ENCODE measurements around the gene TRMT61B. TPM values are rescaled to one million over a fixed set of nuclear protein-coding genes. Genes with fewer than 3 reads are reported as not detected.

Gene TRMT61B
- total and polyA plus RNA-seq, 2 donors (not counting 1 experiment from before 2014, with no cell fraction given): 13.5 to 14.4 TPM

GRCh38 chr2:28902584-28902983 lies 32.5 kb upstream of the TRMT61B start:
- no peak for TF ChIP-seq EZH2 (IDR thresholded peaks at IDR 0.05; ENCODE audit: low read length, missing control alignments)
- TF ChIP-seq, protein P1, sequence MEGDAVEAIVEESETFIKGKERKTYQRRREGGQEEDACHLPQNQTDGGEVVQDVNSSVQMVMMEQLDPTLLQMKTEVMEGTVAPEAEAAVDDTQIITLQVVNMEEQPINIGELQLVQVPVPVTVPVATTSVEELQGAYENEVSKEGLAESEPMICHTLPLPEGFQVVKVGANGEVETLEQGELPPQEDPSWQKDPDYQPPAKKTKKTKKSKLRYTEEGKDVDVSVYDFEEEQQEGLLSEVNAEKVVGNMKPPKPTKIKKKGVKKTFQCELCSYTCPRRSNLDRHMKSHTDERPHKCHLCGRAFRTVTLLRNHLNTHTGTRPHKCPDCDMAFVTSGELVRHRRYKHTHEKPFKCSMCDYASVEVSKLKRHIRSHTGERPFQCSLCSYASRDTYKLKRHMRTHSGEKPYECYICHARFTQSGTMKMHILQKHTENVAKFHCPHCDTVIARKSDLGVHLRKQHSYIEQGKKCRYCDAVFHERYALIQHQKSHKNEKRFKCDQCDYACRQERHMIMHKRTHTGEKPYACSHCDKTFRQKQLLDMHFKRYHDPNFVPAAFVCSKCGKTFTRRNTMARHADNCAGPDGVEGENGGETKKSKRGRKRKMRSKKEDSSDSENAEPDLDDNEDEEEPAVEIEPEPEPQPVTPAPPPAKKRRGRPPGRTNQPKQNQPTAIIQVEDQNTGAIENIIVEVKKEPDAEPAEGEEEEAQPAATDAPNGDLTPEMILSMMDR (conservative IDR thresholded peaks at IDR 0.05 in 1 of 2, IDR thresholded peaks at IDR 0.05 in 1 of 2; ENCODE audit: low read depth in 1 of 2, low read length in 2 of 2): no peak
- Histone ChIP-seq H3K27ac (ENCODE audit: insufficient read depth, low read length) (no peak overlapping the region), H3K4me1 (ENCODE audit: control insufficient read depth, extremely low read depth, insufficient read depth, low read length) (peaks cover 2% of the 10 kb centered on the region), H3K36me3 (ENCODE audit: control insufficient read depth, insufficient read depth, low read length) (peaks cover 10% of the 10 kb centered on the region), H3K79me2 (ENCODE audit: control insufficient read depth, insufficient read depth, low read length) (peaks cover 89% of the 10 kb centered on the region), H2AFZ (ENCODE audit: low read length) (no peak overlapping the region), H4K20me1 (ENCODE audit: control insufficient read depth, extremely low read depth, insufficient read depth, low read length) (peaks cover 7% of the 10 kb centered on the region), H3K9me3 (ENCODE audit: control insufficient read depth, insufficient read depth, low read depth, low read length) (no peaks in the 10 kb centered on the region), H3K4me2 (ENCODE audit: extremely low read depth, insufficient read depth, low read length) (no peak overlapping the region), H3K27me3 (ENCODE audit: control insufficient read depth, insufficient read depth, low read length) (no peaks in the 10 kb centered on the region), H3K9ac (ENCODE audit: insufficient read depth, low read length) (no peak overlapping the region), H3K4me3 (replicated peaks in 1 of 4; ENCODE audit: control extremely low read depth in 1 of 4, insufficient read depth in 1 of 4, low read depth in 3 of 4, low read length in 4 of 4) (no peak overlapping the region)
- no peak for DNase-seq (ENCODE audit: low read depth in 2 of 2)

DNA sequence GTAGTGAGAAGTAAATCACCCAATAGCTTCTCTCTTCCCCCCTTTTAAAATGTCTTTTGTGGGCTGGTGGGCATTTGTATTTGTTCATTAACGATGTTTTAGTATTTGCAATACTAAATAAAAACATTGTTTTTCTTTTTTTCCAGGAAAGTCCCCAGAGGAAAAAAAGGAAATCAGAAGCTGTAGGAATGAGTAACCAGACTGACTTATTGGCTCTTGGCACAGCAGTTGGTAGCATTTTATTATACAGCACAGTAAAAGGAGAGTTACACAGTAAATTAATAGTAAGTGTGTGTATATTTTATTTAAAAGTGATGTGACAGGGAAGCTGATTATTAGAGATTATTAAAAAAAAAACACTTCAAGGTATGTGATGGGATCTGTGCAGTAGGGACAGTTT lies 31.7 kb upstream of the TRMT61B start:
- TF ChIP-seq, protein P1 (conservative IDR thresholded peaks at IDR 0.05 in 1 of 2, IDR thresholded peaks at IDR 0.05 in 1 of 2; ENCODE audit: low read depth in 1 of 2, low read length in 2 of 2): no peak
- no peak for TF ChIP-seq EZH2 (IDR thresholded peaks at IDR 0.05; ENCODE audit: low read length, missing control alignments)
- H3K79me2 ChIP-seq (ENCODE audit: control insufficient read depth, insufficient read depth, low read length): peaks cover 94% of the 10 kb centered on the region
- no peak for DNase-seq (ENCODE audit: low read depth in 2 of 2)
- H3K4me2 ChIP-seq (ENCODE audit: extremely low read depth, insufficient read depth, low read length): no peak overlapping the region
- no peak overlapping the region for H3K4me3 ChIP-seq (replicated peaks in 1 of 4; ENCODE audit: control extremely low read depth in 1 of 4, insufficient read depth in 1 of 4, low read depth in 3 of 4, low read length in 4 of 4)
- no peaks in the 10 kb centered on the region for H3K27me3 ChIP-seq (ENCODE audit: control insufficient read depth, insufficient read depth, low read length)
- peaks cover 9% of the 10 kb centered on the region for H4K20me1 ChIP-seq (ENCODE audit: control insufficient read depth, extremely low read depth, insufficient read depth, low read length)
- peaks cover 8% of the 10 kb centered on the region for H3K36me3 ChIP-seq (ENCODE audit: control insufficient read depth, insufficient read depth, low read length)
- H3K9ac ChIP-seq (ENCODE audit: insufficient read depth, low read length): no peak overlapping the region
- no peaks in the 10 kb centered on the region for H3K9me3 ChIP-seq (ENCODE audit: control insufficient read depth, insufficient read depth, low read depth, low read length)
- peaks cover 5% of the 10 kb centered on the region for H3K4me1 ChIP-seq (ENCODE audit: control insufficient read depth, extremely low read depth, insufficient read depth, low read length)
- no peak overlapping the region for H3K27ac ChIP-seq (ENCODE audit: insufficient read depth, low read length)
- H2AFZ ChIP-seq (ENCODE audit: low read length): no peak overlapping the region

GRCh38 chr2:28901202-28901601 lies 31.1 kb upstream of the TRMT61B start:
- Histone ChIP-seq H3K4me1 (ENCODE audit: control insufficient read depth, extremely low read depth, insufficient read depth, low read length) (peaks cover 10% of the 10 kb centered on the region), H3K4me3 (replicated peaks in 1 of 4; ENCODE audit: control extremely low read depth in 1 of 4, insufficient read depth in 1 of 4, low read depth in 3 of 4, low read length in 4 of 4) (no peak overlapping the region), H3K27ac (ENCODE audit: insufficient read depth, low read length) (no peak overlapping the region), H3K9me3 (ENCODE audit: control insufficient read depth, insufficient read depth, low read depth, low read length) (no peaks in the 10 kb centered on the region), H2AFZ (ENCODE audit: low read length) (no peak overlapping the region), H4K20me1 (ENCODE audit: control insufficient read depth, extremely low read depth, insufficient read depth, low read length) (peaks cover 14% of the 10 kb centered on the region), H3K79me2 (ENCODE audit: control insufficient read depth, insufficient read depth, low read length) (peaks cover 94% of the 10 kb centered on the region), H3K27me3 (ENCODE audit: control insufficient read depth, insufficient read depth, low read length) (no peaks in the 10 kb centered on the region), H3K36me3 (ENCODE audit: control insufficient read depth, insufficient read depth, low read length) (peaks cover 5% of the 10 kb centered on the region), H3K9ac (ENCODE audit: insufficient read depth, low read length) (no peak overlapping the region), H3K4me2 (ENCODE audit: extremely low read depth, insufficient read depth, low read length) (no peak overlapping the region)
- no peak for DNase-seq (ENCODE audit: low read depth in 2 of 2)
- TF ChIP-seq, protein P1 (conservative IDR thresholded peaks at IDR 0.05 in 1 of 2, IDR thresholded peaks at IDR 0.05 in 1 of 2; ENCODE audit: low read depth in 1 of 2, low read length in 2 of 2): no peak
- no peak for TF ChIP-seq EZH2 (IDR thresholded peaks at IDR 0.05; ENCODE audit: low read length, missing control alignments)
